CD4-positive, alpha-beta T cell (primary cell): ENCODE results near the gene LGI2. TPM values are rescaled to one million over a fixed set of nuclear protein-coding genes. Genes with fewer than 3 reads are reported as not detected.

Experiments
- ATAC-seq: fragments of 200-7000 bp; cut with Tn5 transposase; one replicate; pipeline ENCODE4 v1.10.0; 2022; ENCODE audit warnings: mild to moderate bottlenecking; ENCODE audit not compliant: poor library complexity
- CTCF ChIA-PET: fragments of 350-600 bp; sonication (Branson Sonifier 250); formaldehyde crosslinking; loops from one replicate; lab custom pipeline; 2021; ENCODE audit warnings: antibody characterized with exemption, inconsistent platforms; lab: Charles Lee
- POLR2A ChIA-PET: fragments of 350-600 bp; sonication (Branson Sonifier 250); formaldehyde crosslinking; loops from one replicate; lab custom pipeline; 2021; ENCODE audit warnings: antibody characterized with exemption, inconsistent platforms; lab: Charles Lee
- DNase-seq, 14 experiments: peaks; one replicate each; pipeline ENCODE4 v3.0.0-alpha.2; 2013 to 2020; ENCODE audit warnings: mixed read lengths in 2 of 14
- H3K27ac ChIP-seq, 2 donors: one replicate each; pipeline versions ENCODE4 v1.5.1 to v1.7.0; 2013; ENCODE audit warnings: low read length in 2 of 2, low read depth in 1 of 2, mild to moderate bottlenecking in 1 of 2
- H3K27me3 ChIP-seq, 2 experiments: 1 replicate in 1 of 2; 2 replicates in 1 of 2; pipeline versions ENCODE4 v1.6.1 to v1.7.0; 2013; ENCODE audit warnings: low read length in 2 of 2, control low read depth in 1 of 2, mild to moderate bottlenecking in 1 of 2, moderate library complexity in 1 of 2; ENCODE audit not compliant: insufficient read depth in 2 of 2, control insufficient read depth in 1 of 2
- H3K36me3 ChIP-seq: one replicate; pipeline ENCODE4 v1.6.1; 2013; ENCODE audit warnings: low read length, control low read depth; ENCODE audit not compliant: insufficient read depth
- H3K4me1 ChIP-seq: one replicate; pipeline ENCODE4 v1.6.1; 2013; ENCODE audit warnings: low read length, control low read depth; ENCODE audit not compliant: insufficient read depth
- H3K4me3 ChIP-seq: one replicate; pipeline ENCODE4 v1.5.1; 2013; ENCODE audit warnings: mild to moderate bottlenecking, low read length, moderate library complexity
- H3K9me3 ChIP-seq, 2 experiments: 1 replicate in 1 of 2; 2 replicates in 1 of 2; pipeline versions ENCODE4 v1.6.1 to v1.7.0; 2013; ENCODE audit warnings: low read length in 2 of 2, mild to moderate bottlenecking in 2 of 2, control low read depth in 1 of 2, moderate library complexity in 1 of 2; ENCODE audit not compliant: control insufficient read depth in 1 of 2, insufficient read depth in 1 of 2
- H3K27ac Mint-ChIP-seq: one replicate; pipeline ENCODE4 v1.8.0; 2020; ENCODE audit warnings: mixed read lengths
- H3K27me3 Mint-ChIP-seq: one replicate; pipeline ENCODE4 v1.8.0; 2021; ENCODE audit warnings: mixed read lengths
- H3K36me3 Mint-ChIP-seq: one replicate; pipeline ENCODE4 v1.8.0; 2021; ENCODE audit warnings: low read depth, mixed read lengths
- H3K4me1 Mint-ChIP-seq: one replicate; pipeline ENCODE4 v1.8.0; 2021; ENCODE audit warnings: low read depth, mixed read lengths
- H3K4me3 Mint-ChIP-seq: one replicate; pipeline ENCODE4 v1.8.0; 2020; ENCODE audit warnings: mild to moderate bottlenecking, mixed read lengths
- H3K9me3 Mint-ChIP-seq: one replicate; pipeline ENCODE4 v1.8.0; 2020; ENCODE audit warnings: mixed read lengths
- CTCF ChIP-seq: fragments of 200-600 bp; IDR thresholded peaks from one replicate; pipeline ENCODE4 v1.8.0; 2022; ENCODE audit warnings: antibody characterized with exemption, mild to moderate bottlenecking
- intact Hi-C, 2 experiments: fragments of 100-400 bp; cut with DNase I in 1 of 2; cut with micrococcal nuclease in 1 of 2; formaldehyde crosslinking; loops; one replicate each; pipeline versions ENCODE4 v1.15.1 to v1.9.0; 2023 to 2025; cut with DNase I, micrococcal nuclease
- total RNA-seq, 174 experiments: library from RNA in 2 of 174; stranded (reverse) in 2 of 174; gene quantifications; one replicate each; pipeline ENCODE4 v1.2.3 and lab custom pipeline; 2021 to 2026

Gene LGI2
- total RNA-seq, 2 experiments from 2014 or later: not detected

- Mint-ChIP-seq H3K27ac (no peak overlapping the region), H3K4me1 (peaks cover 10% of the 10 kb centered on the region), H3K36me3 (no peaks in the 10 kb centered on the region), H3K27me3 (peaks cover 9% of the 10 kb centered on the region), H3K9me3 (no peaks in the 10 kb centered on the region), H3K4me3 (no peak overlapping the region)
- TF ChIP-seq CTCF: no peak
- DNase-seq (no peak), ATAC-seq (no peak)
- Histone ChIP-seq H3K36me3 (no peaks in the 10 kb centered on the region), H3K27me3 (peaks cover 0 to 5% of the 10 kb centered on the region in 2 experiments), H3K4me3 (no peak overlapping the region), H3K9me3 (no peaks in the 10 kb centered on the region), H3K27ac (no peak overlapping the region), H3K4me1 (no peaks in the 10 kb centered on the region)
- ChIA-PET POLR2A (no interaction called here), CTCF (no interaction called here)
- intact Hi-C loops: no loop called here
Measured at GRCh38 chr4:25002681-25003080, 28.1 kb downstream of the LGI2 start.

GRCh38 chr4:25001509-25001908, 29.2 kb downstream of the LGI2 start:
- Histone ChIP-seq H3K27me3 (peaks cover 0 to 7% of the 10 kb centered on the region in 2 experiments), H3K4me3 (no peak overlapping the region), H3K36me3 (no peaks in the 10 kb centered on the region), H3K4me1 (no peaks in the 10 kb centered on the region), H3K9me3 (no peaks in the 10 kb centered on the region), H3K27ac (no peak overlapping the region)
- Mint-ChIP-seq H3K27me3 (peaks cover 16% of the 10 kb centered on the region), H3K36me3 (no peaks in the 10 kb centered on the region), H3K4me1 (peaks cover 10% of the 10 kb centered on the region), H3K27ac (no peak overlapping the region), H3K9me3 (no peaks in the 10 kb centered on the region), H3K4me3 (no peak overlapping the region)
- intact Hi-C loops: no loop called here
- ChIA-PET POLR2A (no interaction called here), CTCF (no interaction called here)
- DNase-seq (no peak), ATAC-seq (no peak)
- TF ChIP-seq CTCF: no peak

DNA sequence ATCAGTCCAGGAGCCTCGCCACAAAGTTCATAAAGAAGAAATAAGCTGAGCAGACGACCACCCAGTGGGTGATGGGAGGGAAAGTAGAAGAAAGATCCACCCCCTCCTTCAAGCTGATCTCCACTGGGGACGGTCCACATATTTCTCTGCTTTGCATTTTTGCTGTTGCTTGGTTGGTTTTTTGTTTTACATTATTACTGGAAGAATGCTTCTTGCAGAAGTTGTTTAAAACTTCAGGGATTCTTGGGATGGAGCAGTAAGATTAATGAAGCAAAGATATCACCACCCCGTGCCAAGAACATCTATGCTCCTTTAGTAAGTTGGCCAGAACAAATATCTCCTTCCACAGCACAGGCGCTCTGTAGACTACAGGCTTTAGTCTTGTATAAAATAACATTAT, 30.1 kb downstream of the LGI2 start:
- H3K27me3 ChIP-seq: peaks cover 0 to 3% of the 10 kb centered on the region in 2 experiments
- no peaks in the 10 kb centered on the region for H3K9me3 ChIP-seq
- no peak for TF ChIP-seq CTCF
- Mint-ChIP-seq H3K27ac (no peak overlapping the region), H3K4me1 (peaks cover 10% of the 10 kb centered on the region), H3K9me3 (no peaks in the 10 kb centered on the region), H3K4me3 (no peak overlapping the region), H3K27me3 (peaks cover 16% of the 10 kb centered on the region), H3K36me3 (no peaks in the 10 kb centered on the region)
- H3K4me3 ChIP-seq: no peak overlapping the region
- H3K4me1 ChIP-seq: no peaks in the 10 kb centered on the region
- no peak overlapping the region for H3K27ac ChIP-seq
- ChIA-PET CTCF (no interaction called here), POLR2A (no interaction called here)
- no peaks in the 10 kb centered on the region for H3K36me3 ChIP-seq
- intact Hi-C loops: no loop called here
- DNase-seq: no peak
- ATAC-seq: no peak
